Cardiac fibroblast (primary cell): ENCODE measurements around the gene UGT1A9.
"Not testable (repeated sequence)": the region's sequence is repeated elsewhere in the genome, so short reads cannot be mapped to it uniquely, and the experiment has no call there.

Experiments used
- DNase-seq, 2 donors: peaks; one replicate each; pipeline versions ENCODE4 v3.0.0 to v3.0.0-alpha.2; 2010; ENCODE audit warnings: low read depth in 2 of 2
- H3K4me3 ChIP-seq, 2 donors: replicated peaks in 1 of 2; 1 replicate in 1 of 2; 2 replicates in 1 of 2; pipeline ENCODE4 v1.5.1; 2011; ENCODE audit warnings: low read depth in 2 of 2, low read length in 2 of 2, mild to moderate bottlenecking in 2 of 2, moderate library complexity in 1 of 2
- CTCF ChIP-seq: IDR thresholded peaks from one replicate; pipeline ENCODE4 v1.5.1; 2011; ENCODE audit warnings: low read depth, mild to moderate bottlenecking, low read length, inconsistent platforms

The UGT1A9 gene

DNA sequence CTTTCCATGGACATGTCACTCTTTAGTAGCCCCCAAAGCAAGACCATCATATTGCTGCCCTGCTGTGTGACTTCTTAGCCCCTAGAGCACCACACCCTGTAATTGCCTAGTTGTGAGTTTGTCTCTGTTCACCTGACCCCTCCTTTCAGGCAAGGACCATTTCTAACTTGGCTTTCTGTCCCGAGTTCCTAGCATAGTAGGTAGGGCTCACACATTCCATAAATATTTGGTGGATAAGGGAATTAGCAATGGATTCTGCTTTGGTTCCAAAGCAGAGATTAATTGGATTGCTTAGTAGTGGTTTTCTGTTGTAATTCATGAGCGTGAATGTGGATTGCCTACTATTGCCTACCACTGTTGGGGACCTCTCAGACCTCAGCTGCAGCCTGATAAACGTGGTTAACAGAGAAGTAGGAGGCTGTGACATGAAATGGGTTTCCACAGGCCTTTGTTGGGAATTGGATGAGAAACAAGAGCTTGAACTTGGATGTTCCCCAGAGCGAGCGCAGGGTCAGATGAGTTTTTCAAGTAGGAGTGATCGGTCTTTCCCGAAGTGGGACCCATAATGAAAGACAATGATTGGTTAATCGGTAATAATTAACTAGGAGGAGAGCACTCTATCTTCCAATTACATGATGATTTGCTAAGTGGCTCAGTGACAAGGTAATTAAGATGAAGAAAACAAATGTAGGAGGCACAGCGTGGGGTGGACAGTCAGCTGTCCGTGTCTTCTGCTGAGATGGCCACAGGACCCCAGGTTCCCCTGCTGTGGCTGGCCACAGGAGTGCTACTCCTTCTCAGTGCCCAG lies 75.0 kb downstream of the UGT1A9 start:
- DNase-seq, result peak in 1 of 2 donors; percentile 14
- TF ChIP-seq CTCF, result no peak
- no peak overlapping the region for H3K4me3 ChIP-seq

GRCh38 chr2:233747283-233747544 lies 75.5 kb downstream of the UGT1A9 start:
- TF ChIP-seq CTCF, result no peak
- no peak for DNase-seq
- no peak overlapping the region for H3K4me3 ChIP-seq

- H3K4me3 ChIP-seq, DNase-seq: not testable (repeated sequence)
Observed at GRCh38 chr2:233750689-233751088, 79.0 kb downstream of the UGT1A9 start.

- DNase-seq, H3K4me3 ChIP-seq: not testable (repeated sequence)
Observed at GRCh38 chr2:233751212-233752009, 79.7 kb downstream of the UGT1A9 start.

- H3K4me3 ChIP-seq, result no peak overlapping the region
- DNase-seq, result no peak
- no peak for TF ChIP-seq CTCF
Observed at GRCh38 chr2:233754872-233755611, 83.3 kb downstream of the UGT1A9 start.

DNA sequence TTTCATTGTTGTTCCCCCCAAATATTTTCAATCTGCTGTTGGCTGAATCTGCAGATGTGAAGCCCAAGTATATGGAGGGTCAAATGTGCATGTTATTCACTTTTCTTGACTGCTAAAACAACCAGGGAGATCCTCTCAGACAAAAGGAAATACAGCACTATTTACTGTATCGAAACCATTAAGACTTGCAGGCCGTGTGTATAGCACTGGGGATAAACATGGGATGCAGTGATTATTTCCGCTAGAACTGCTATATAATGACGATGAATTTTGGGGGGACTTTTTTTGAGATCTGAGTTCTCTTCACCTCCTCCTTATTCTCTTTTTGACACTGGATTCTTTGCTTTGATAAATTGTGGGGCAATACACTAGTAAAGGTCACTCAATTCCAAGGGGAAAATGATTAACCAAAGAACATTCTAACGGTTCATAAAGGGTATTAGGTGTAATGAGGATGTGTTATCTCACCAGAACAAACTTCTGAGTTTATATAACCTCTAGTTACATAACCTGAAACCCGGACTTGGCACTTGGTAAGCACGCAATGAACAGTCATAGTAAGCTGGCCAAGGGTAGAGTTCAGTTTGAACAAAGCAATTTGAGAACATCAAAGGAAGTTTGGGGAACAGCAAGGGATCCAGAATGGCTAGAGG lies 84.9 kb downstream of the UGT1A9 start:
- no peak for DNase-seq
- no peak overlapping the region for H3K4me3 ChIP-seq
- no peak for TF ChIP-seq CTCF

DNA sequence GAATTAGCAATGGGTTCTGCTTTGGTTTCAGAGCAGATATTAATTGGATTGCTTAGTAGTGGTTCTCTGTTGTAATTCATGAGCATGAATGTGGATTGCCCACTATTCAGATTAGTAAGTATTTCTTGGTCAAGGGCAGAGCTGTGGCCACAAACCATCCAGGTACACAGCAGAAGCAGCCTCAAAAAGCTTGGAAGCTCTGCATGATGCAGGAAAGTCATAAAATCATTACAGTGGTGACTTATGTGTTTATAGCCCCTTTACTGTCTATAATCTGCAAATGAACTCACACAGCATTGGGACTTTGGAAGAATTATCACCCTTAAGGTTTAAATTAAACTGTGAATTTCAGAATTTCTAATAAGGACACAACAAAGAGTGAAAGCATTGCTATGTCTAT lies 86.4 kb downstream of the UGT1A9 start:
- H3K4me3 ChIP-seq, result no peak overlapping the region
- TF ChIP-seq CTCF, result no peak
- DNase-seq, result no peak
